K562 (cell line): ENCODE data around the gene BAD. TPM values are rescaled to one million over a fixed set of nuclear protein-coding genes. Genes with fewer than 3 reads are reported as not detected.

Source experiments
- ARHGAP35 ChIP-seq: fragments of 450-650 bp; IDR thresholded peaks from 2 replicates; pipeline ENCODE4 v1.6.1; 2018; ENCODE audit not compliant: partially characterized antibody
- ARNT ChIP-seq, 2 experiments: fragments of 450-650 bp; IDR thresholded peaks; 2 replicates each; pipeline ENCODE4 v1.6.1; 2016; ENCODE audit warnings: mild to moderate bottlenecking in 1 of 2
- BRD4 ChIP-seq: fragments of 200-600 bp; sonication (generic); IDR thresholded peaks from 2 replicates; pipeline ENCODE4 v1.6.1; 2017; ENCODE audit warnings: inconsistent platforms
- CHD1 ChIP-seq: fragments of 200-600 bp; sonication (generic); IDR thresholded peaks from one replicate; pipeline ENCODE4 v1.6.1; 2012; ENCODE audit warnings: mild to moderate bottlenecking, moderate library complexity, low read length, inconsistent platforms
- CHD2 ChIP-seq: IDR thresholded peaks from 2 replicates; pipeline ENCODE4 v1.6.1; 2011; ENCODE audit warnings: low read depth, low read length
- ERF ChIP-seq: fragments of 450-650 bp; formaldehyde crosslinking; IDR thresholded peaks from 2 replicates; pipeline ENCODE4 v1.4.0; 2020; ENCODE audit warnings: mild to moderate bottlenecking, mixed read lengths
- ESRRA ChIP-seq: fragments of 450-650 bp; IDR thresholded peaks from 2 replicates; pipeline ENCODE4 v1.6.1; 2014; ENCODE audit warnings: low read depth, mild to moderate bottlenecking, moderate library complexity, borderline replicate concordance
- ETS1 ChIP-seq: conservative IDR thresholded peaks from 2 replicates; pipeline ENCODE4 v1.6.1; 2011; ENCODE audit warnings: low read depth, mild to moderate bottlenecking, low read length; ENCODE audit not compliant: control insufficient read depth
- EZH2 ChIP-seq: IDR thresholded peaks from 2 replicates; pipeline ENCODE4 v1.6.1; 2012; ENCODE audit warnings: low read depth, mild to moderate bottlenecking, inconsistent platforms, low read length, borderline replicate concordance
- GTF2B ChIP-seq: IDR thresholded peaks from 2 replicates; pipeline ENCODE4 v1.6.1; 2011; ENCODE audit not compliant: insufficient read length; ENCODE audit errors: extremely low read depth
- HCFC1 ChIP-seq: IDR thresholded peaks from 2 replicates; pipeline ENCODE4 v1.6.1; 2012; ENCODE audit warnings: low read depth, low read length, improper control_type of control experiment
- HDGF ChIP-seq: fragments of 450-650 bp; IDR thresholded peaks from 2 replicates; pipeline ENCODE4 v1.6.1; 2016
- HIVEP1 ChIP-seq: fragments of 250-450 bp; sonication (Bioruptor Pico); IDR thresholded peaks from 2 replicates; pipeline ENCODE4 v1.4.0; 2020; ENCODE audit warnings: mild to moderate bottlenecking
- IRF2 ChIP-seq: sonication (generic); formaldehyde crosslinking; IDR thresholded peaks from 2 replicates; pipeline ENCODE4 v1.8.1; 2022; ENCODE audit warnings: mild to moderate bottlenecking, missing genetic modification reagents
- MITF ChIP-seq: IDR thresholded peaks from 2 replicates; pipeline ENCODE4 v1.6.1; 2014; ENCODE audit warnings: antibody characterized with exemption
- NFRKB ChIP-seq: fragments of 450-650 bp; IDR thresholded peaks from 2 replicates; pipeline ENCODE4 v1.6.1; 2016; ENCODE audit warnings: low read depth
- PHTF2 ChIP-seq: fragments of 250-450 bp; sonication (Bioruptor Pico); IDR thresholded peaks from 2 replicates; pipeline ENCODE4 v1.5.0; 2021; ENCODE audit warnings: mild to moderate bottlenecking
- PTTG1 ChIP-seq: fragments of 450-650 bp; IDR thresholded peaks from 2 replicates; pipeline ENCODE4 v1.6.1; 2016; ENCODE audit warnings: low read depth, mild to moderate bottlenecking, missing genetic modification characterization, missing compliant biosample characterization
- RBM34 ChIP-seq: fragments of 200-400 bp; formaldehyde crosslinking; IDR thresholded peaks from 2 replicates; pipeline ENCODE4 v1.6.1; 2018; ENCODE audit warnings: low read length, borderline replicate concordance; ENCODE audit not compliant: insufficient read depth
- TAF7 ChIP-seq: fragments of 450-650 bp; IDR thresholded peaks from 2 replicates; pipeline ENCODE4 v1.6.1; 2016; ENCODE audit warnings: missing genetic modification characterization, missing compliant biosample characterization
- TEAD1 ChIP-seq, 2 experiments: fragments of 450-650 bp in 1 of 2; sonication (generic) in 1 of 2; formaldehyde crosslinking; IDR thresholded peaks; 2 replicates each; pipeline versions ENCODE4 v1.4.0 to v1.8.0; 2020 to 2022; ENCODE audit warnings: mild to moderate bottlenecking in 2 of 2, missing genetic modification reagents in 1 of 2
- ZFP1 ChIP-seq: fragments of 450-650 bp; formaldehyde crosslinking; IDR thresholded peaks from 2 replicates; pipeline ENCODE4 v1.4.0; 2020; ENCODE audit warnings: mild to moderate bottlenecking, mixed read lengths
- ZNF121 ChIP-seq: sonication (generic); formaldehyde crosslinking; conservative IDR thresholded peaks from 2 replicates; pipeline ENCODE4 v1.8.0; 2022; ENCODE audit warnings: missing genetic modification reagents
- ZNF3 ChIP-seq: fragments of 250-450 bp; sonication (Bioruptor Pico); IDR thresholded peaks from 2 replicates; pipeline ENCODE4 v1.5.0; 2021; ENCODE audit warnings: mild to moderate bottlenecking, moderate library complexity
- ZNF395 ChIP-seq: fragments of 200-800 bp; sonication (Bioruptor generic); IDR thresholded peaks from 2 replicates; pipeline ENCODE4 v1.6.1; 2017; ENCODE audit warnings: missing genetic modification characterization, missing compliant biosample characterization
- ZNF551 ChIP-seq: fragments of 250-450 bp; sonication (Bioruptor Pico); IDR thresholded peaks from 2 replicates; pipeline ENCODE4 v1.5.0; 2021; ENCODE audit warnings: mild to moderate bottlenecking, moderate library complexity
- polyA plus RNA-seq, 8 experiments: library from polyadenylated mRNA; depleted of rRNA in 4 of 8; stranded (reverse) in 5 of 8; unstranded in 3 of 8; fragments of >200 nt; fragmentation: Nextera tagmentation in 2 of 8; fragmentation: Illumina TruSeq in 1 of 8; extraction: Ambion mirVana in 2 of 8; extraction: Trizol in 1 of 8; gene quantifications; 2 replicates each; pipeline versions ENCODE4 v1.2.1 to v1.2.3, GENCODE V29; 2011 to 2014; ENCODE audit warnings: inconsistent platforms in 1 of 8, missing spikeins in 1 of 8
- total RNA-seq, 7 experiments: library from RNA; depleted of rRNA in 6 of 7; stranded (reverse); fragments of >200 nt in 6 of 7; fragmentation: Illumina TruSeq in 2 of 7; extraction: Trizol in 2 of 7; gene quantifications; 2 replicates each; pipeline versions ENCODE4 v1.2.1 to v1.2.3, GENCODE V29; 2011 to 2021; ENCODE audit warnings: low replicate concordance in 1 of 7

BAD gene
- total and polyA plus RNA-seq, 9 of the 15 experiments (the other 6 are each of a cell fraction or from before 2014, with no cell fraction given) = 0.61 to 45.6 (median 11.8) TPM

- TF ChIP-seq MITF (0 out of 2 replicates have a peak, but pooled peaks have one; percentile 31), ARNT (IDR thresholded peaks at IDR 0.05) (no peak), RBM34 (no peak), IRF2 (CRISPR knock-in tag) (0 out of 2 replicates have a peak, but pooled peaks have one; percentile 50), ARHGAP35 (no peak), ERF (CRISPR knock-in tag) (peak; percentile 44; the same call in 1 of the 2 replicates), ZNF121 (CRISPR knock-in tag) (no peak), ETS1 (peak; percentile 26; the same call in 1 of the 2 replicates), HIVEP1 (CRISPR knock-in tag) (no peak), ZNF3 (CRISPR knock-in tag) (no peak), BRD4 (0 out of 2 replicates have a peak, but pooled peaks have one; percentile 42), CHD2 (peak; percentile 22; the same call in 1 of the 2 replicates), ESRRA (peak; percentile 11; the same call in 1 of the 2 replicates), ZNF395 (CRISPR knock-in tag) (peak; percentile 58), NFRKB (no peak; the same call in 1 of the 2 replicates), HCFC1 (0 out of 2 replicates have a peak, but pooled peaks have one; percentile 7), ZNF551 (CRISPR knock-in tag) (no peak), ZFP1 (CRISPR knock-in tag) (no peak), EZH2 (no peak), TAF7 (tag) (no peak), GTF2B (no peak), CHD1 (no peak), PHTF2 (CRISPR knock-in tag) (no peak), PTTG1 (no peak), TEAD1 (CRISPR knock-in tag; IDR thresholded peaks at IDR 0.05) (peak in 1 of 2 experiments; percentile 85; a peak in 2 of 4 replicates), HDGF (peak; percentile 55; the same call in 1 of the 2 replicates)
Measured at GRCh38 chr11:64245797-64246620, 38.5 kb downstream of the BAD start (continued).
